Uterus (tissue), 2 donors: ENCODE measurements around the gene ACSL3.

Experiments used
- POLR2A ChIP-seq, 2 donors: fragments of 450-650 bp; IDR thresholded peaks; one replicate each; pipeline ENCODE4 v1.6.1; 2016; ENCODE audit warnings: antibody characterized with exemption in 2 of 2, mild to moderate bottlenecking in 1 of 2, moderate library complexity in 1 of 2
- TF ChIP-seq, protein P1 (sequence below), 4 experiments: fragments of 200-600 bp in 2 of 4; fragments of 450-650 bp in 2 of 4; sonication (generic) in 2 of 4; IDR thresholded peaks; one replicate each; pipeline ENCODE4 v1.5.1; 2016 to 2019; ENCODE audit warnings: antibody characterized with exemption in 4 of 4, mild to moderate bottlenecking in 2 of 4, moderate library complexity in 1 of 4

- no peak for TF ChIP-seq POLR2A (IDR thresholded peaks at IDR 0.05)
- TF ChIP-seq, protein P1, sequence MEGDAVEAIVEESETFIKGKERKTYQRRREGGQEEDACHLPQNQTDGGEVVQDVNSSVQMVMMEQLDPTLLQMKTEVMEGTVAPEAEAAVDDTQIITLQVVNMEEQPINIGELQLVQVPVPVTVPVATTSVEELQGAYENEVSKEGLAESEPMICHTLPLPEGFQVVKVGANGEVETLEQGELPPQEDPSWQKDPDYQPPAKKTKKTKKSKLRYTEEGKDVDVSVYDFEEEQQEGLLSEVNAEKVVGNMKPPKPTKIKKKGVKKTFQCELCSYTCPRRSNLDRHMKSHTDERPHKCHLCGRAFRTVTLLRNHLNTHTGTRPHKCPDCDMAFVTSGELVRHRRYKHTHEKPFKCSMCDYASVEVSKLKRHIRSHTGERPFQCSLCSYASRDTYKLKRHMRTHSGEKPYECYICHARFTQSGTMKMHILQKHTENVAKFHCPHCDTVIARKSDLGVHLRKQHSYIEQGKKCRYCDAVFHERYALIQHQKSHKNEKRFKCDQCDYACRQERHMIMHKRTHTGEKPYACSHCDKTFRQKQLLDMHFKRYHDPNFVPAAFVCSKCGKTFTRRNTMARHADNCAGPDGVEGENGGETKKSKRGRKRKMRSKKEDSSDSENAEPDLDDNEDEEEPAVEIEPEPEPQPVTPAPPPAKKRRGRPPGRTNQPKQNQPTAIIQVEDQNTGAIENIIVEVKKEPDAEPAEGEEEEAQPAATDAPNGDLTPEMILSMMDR (IDR thresholded peaks at IDR 0.05) = no peak
These were observed 5.8 kb upstream of the ACSL3 start for GRCh38 chr2:222854773-222855700.
